ENCODE measurements around the gene TASL.

- TF ChIP-seq CHD2 (IDR thresholded peaks at IDR 0.05; ENCODE audit: low read length, partially characterized antibody) = no peak
- TF ChIP-seq RARB (CRISPR knock-in tag; IDR thresholded peaks at IDR 0.05) = no peak
- no peak for TF ChIP-seq POLR2A (IDR thresholded peaks at IDR 0.05; ENCODE audit: low read length)
- no peak for TF ChIP-seq CTCF (IDR thresholded peaks at IDR 0.05)
- no peak for TF ChIP-seq ZFP36 (IDR thresholded peaks at IDR 0.05; ENCODE audit: borderline replicate concordance, partially characterized antibody)
- no peak for TF ChIP-seq E2F6 (IDR thresholded peaks at IDR 0.05; ENCODE audit: borderline replicate concordance, low read depth)
- TF ChIP-seq ATOH8 (CRISPR knock-in tag; IDR thresholded peaks at IDR 0.05; ENCODE audit: low read depth) = no peak
- TF ChIP-seq HMGXB4 (CRISPR knock-in tag; IDR thresholded peaks at IDR 0.05; ENCODE audit: borderline replicate concordance) = no peak
Measured at GRCh38 chrX:30525732-30526131, 51.8 kb downstream of the TASL start.

All from A549 (cell line).